GM03348 (cell line): Measurements from ENCODE around the gene MCOLN1.

ENCODE experiments used
- DNase-seq: peaks from one replicate; pipeline ENCODE4 v3.0.0; 2012; ENCODE audit warnings: low spot score

The MCOLN1 gene

GRCh38 chr19:7504684-7505083 is 17.7 kb upstream of the MCOLN1 start:
- DNase-seq = no peak

DNA sequence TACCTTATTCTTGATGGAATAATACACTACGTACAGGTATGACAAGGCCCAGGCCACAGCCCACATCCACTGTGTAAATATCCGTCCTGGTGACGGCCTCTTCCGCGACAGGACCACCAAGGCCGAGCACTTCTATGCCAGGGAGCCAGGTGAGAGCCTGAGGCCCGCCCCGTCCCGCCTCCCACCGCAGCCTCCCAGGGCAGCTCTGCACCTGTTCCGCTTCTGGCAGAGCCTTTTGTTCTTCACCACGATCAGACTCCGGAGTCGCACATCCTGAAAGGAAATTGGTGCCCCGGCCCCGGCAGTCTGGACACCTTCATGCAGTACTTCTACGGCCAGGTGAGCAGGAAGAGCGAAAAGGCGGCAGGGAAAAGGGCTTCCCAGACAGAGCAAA is 17.1 kb upstream of the MCOLN1 start:
- DNase-seq = no peak

- DNase-seq = peak; percentile 74
Measured at GRCh38 chr19:7505682-7506384, 16.6 kb upstream of the MCOLN1 start.

GRCh38 chr19:7506385-7507328 is 15.8 kb upstream of the MCOLN1 start:
- peak; percentile 66 for DNase-seq

DNA sequence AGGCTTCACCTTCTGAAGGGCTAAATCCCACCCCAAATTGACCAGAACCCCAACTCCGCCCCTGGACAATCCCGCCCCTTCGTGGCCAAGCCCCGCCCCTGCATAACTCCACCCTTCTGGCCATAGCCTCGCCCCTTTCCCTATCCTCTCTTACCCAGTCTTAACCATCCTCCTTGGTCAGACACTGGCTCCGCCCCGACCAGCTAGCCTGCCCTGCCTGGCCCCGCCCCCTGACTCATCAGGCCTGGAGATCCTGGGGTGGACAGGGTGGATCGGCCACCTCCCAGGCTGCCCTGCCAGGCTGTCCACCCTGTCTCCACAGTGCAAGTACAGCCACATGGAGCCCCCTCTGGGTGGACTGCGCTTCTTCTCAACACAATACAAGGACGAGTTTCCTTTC is 14.5 kb upstream of the MCOLN1 start:
- peak; percentile 89 for DNase-seq

DNA sequence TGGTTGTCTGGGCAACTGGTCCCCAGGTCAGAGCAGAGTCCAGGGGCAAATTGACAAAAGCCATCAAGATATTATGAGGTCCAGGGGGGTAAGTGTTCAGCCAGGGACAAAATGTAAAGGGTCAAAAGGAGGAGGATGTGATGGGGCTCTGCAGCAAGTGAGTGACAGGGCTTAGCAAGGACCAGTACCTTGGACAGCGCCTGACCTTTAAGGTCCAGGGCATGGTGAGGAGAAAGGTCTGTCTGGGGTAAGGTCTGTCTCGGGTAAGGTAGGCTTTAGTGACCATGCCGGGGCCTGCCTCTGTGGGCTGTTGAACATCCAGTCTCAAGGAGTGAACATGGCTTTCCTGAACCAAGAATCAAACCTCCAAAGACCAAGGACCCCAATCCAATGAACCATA is 12.8 kb upstream of the MCOLN1 start:
- no peak for DNase-seq

DNA sequence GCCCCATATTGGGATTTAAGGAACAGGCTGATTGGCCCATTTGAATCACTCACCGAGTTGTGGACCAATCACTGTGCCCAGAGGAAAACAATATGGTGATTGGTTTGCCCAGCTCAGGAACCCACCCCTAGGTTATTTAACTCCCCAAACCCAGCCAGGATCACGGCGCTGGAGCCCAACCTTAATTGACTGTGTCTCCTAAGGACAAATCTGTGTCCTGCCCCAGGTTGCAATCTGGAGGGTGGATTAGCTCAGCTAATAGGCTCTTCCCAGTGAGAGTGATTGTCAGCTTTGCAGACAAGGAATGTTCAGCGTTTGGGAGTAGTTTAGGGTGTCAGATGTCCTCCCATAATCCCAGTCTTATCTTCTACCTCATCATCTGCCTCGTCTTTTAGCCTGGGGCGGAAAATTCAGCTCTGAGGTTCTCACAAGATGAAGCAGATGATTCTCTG is 10.0 kb upstream of the MCOLN1 start:
- DNase-seq = peak; percentile 18

DNA sequence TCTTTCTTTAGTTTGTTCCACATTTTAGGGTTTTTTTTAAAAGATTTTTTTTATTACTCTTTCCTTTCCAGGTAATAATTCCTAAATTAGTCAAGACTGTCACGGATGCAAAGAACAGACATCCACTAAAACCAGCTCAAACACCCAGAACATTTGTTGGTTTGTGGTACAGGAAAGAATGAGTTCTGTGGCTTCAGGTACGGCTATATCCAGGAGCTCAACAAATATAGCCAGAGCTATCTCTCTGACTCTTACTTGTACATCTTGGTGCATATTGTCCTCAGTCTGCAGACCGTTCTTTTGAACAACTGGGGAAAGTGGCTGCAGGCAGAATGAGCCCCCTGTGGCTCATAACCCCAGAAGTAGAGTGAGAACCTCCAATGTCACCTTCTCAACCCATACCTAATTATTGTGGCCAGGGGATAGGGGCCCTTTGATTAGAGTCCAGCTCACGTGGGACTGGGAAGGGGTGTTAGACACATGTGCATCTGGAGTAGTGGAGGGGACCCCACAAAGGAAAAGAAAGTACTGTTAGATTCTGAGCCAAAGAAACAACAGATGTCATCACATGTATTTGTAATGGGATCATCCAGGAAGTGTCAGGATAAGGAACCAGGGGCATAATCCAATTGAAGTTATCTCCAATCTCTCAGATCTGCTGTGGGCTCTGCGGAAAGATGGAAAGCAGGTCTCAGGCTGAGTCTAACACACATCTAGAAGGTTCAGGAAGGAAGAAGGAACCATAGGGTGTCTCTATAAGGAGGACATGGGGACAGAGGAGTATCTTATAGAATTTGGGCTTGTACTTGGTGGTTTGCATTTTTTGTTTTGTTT is 8.4 kb upstream of the MCOLN1 start:
- DNase-seq = no peak

DNA sequence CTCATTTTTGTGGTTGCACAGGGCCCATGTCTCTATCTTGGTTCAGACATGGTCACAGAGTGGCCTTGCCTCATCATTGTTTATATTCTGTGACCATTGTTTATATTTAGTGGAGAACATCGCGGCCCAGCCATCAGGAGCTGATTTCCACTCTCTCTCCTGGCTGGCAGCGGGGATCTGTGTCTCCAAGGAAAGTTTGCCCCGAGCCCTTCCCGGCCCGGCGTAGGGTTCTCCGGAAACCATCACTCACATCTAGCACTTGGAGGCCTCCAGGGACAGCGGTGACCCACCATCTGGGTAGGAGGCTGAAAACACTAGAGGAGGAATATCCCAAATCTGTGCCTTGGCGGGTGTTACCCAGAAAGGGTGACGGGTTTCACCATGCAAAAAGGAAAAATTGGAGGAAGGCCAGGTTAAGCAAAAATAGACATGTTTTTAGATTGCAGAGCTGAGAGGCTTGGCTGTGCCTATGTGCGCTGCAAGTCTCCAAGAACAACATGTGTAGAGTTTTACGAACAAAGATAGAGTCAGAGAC is 7.2 kb upstream of the MCOLN1 start:
- peak; percentile 17 for DNase-seq

DNA sequence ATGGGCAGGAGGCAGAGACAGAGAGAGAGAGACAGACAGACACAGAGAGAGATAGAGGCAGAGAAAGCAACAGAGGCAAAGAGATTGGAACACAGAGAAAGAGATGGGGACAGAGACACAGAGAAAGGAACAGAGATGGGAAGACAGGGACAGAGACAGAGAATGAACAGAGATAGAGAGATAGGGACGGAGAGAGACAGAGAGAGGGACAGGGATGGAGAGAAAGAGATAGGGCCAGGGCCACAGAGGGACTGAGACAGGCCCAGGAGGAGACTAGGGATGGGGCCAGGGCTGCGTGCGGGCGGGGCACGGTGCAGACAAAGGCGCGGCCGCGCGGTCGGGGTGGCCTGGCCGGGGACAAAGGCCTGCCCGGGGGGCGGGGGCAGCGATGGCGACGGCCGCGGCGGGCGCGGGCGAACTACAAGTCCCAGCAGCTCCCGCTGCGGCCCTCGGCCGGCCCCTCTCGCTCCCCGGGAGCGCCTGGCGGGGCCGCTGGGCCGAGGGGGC is 6.7 kb upstream of the MCOLN1 start, which contains the start of gene ZNF358:
ZNF358 (plus strand) TSS at position 459 of the 507 bp plus-strand sequence. CDS start 3,140 bp downstream, outside the sequence.
- DNase-seq = peak; percentile 95

DNA sequence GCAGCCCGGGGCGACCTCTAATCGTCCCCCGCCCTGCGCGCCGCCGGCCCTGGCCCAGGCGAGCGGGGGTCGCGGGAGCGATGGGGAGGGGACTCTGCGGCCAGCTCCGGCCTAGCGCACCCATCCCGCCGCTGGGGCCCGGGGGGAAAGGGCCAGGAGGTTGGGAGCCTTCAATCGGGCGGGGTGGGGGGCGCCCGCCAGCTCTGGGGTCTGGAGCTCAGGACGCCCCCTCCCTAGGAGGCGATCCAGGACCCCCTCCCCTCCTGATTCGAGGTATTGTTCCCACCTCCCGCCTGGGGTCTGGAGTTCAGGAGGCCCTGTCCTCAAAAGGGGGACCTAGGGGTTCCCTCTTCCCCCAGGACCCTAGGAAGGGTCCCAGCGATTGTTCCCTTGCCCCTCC is 6.1 kb upstream of the MCOLN1 start:
- DNase-seq = peak; percentile 56

DNA sequence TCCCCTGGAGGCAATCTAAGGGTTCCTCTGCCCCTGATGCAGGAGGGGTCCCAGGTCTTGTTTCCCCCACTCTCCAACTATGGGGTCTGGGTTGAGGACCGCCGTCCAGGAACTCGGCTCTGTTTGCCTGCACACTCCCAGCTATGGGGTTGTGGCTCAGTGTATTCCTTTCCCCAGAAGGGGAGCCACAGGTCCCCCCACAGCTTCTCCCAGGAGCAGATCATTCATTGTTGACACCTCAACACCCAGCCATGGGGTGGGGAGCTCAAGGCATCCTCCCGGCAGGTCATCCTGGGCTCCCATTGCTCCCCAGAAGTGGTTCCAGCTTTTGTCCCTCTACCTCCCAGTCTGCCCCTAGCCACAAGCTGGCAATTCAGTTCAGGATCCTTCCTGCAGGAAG is 5.5 kb upstream of the MCOLN1 start:
- peak; percentile 27 for DNase-seq

- no peak for DNase-seq
Measured at GRCh38 chr19:7519361-7520130, 2.9 kb upstream of the MCOLN1 start.

GRCh38 chr19:7520131-7521051 is 2.0 kb upstream of the MCOLN1 start:
- no peak for DNase-seq

DNA sequence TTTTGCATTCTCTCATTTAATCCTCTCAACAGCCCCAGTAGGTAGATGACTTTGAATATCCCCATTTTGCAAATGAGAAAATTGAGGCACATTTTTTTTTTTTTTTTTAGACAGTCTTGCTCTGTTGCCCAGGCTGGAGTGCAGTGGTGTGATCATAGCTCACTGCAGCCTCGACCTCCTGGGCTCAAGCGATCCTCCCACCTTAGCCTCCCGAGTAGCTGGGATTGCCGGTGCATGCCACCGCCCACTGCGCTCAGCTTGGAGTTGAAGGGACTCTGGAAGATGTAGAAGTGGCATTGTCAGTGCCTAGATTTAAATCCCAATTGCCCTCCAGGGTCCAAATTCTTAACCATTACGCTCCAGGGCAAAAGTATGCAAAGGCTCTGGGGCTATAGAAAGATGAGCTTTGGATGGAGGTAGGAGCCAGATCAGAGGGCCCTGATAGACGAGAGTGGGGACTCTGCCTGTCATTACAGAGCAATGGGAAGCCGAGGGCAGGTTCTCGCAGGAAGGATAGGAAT is 813 bp upstream of the MCOLN1 start:
- no peak for DNase-seq

DNA sequence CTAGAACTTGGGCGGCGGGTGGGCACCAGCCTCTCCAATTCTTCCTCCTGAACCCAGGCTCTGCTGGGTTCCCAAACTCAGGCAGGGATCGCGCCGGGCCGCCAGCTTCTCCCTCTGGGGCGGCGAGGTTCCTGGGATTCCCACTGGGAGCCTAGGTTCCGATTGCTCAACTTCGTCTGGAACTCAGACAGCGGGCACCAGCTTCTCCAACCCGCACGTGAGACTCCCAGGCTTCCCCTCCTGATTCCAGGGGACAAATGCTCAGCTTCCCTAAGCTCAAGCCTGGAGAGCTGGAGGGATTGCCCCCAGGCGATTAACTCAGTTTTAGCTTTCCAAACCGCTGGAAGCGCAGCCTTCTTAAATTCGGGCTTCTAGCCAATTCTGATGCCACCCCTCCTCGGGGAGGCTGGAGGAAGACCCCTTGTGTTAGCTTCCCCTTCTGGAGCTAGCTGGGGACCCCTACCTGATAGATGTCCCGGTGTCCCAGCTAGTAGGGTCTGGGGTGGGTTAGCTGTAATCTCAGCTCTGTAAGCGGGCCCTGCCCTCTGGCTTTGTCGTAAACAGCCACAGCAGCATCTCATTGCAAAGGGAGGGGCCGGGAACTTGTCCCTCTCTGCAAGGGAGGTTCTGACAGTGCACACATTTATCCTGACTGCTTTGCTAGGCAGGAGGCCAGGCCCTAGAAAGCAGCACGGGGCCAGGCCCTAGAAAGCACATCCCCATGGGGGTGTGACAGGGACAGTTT is 671 bp downstream of the MCOLN1 start:
- peak; percentile 66 for DNase-seq

- no peak for DNase-seq
Measured at GRCh38 chr19:7524523-7524922, 2.1 kb downstream of the MCOLN1 start.

DNA sequence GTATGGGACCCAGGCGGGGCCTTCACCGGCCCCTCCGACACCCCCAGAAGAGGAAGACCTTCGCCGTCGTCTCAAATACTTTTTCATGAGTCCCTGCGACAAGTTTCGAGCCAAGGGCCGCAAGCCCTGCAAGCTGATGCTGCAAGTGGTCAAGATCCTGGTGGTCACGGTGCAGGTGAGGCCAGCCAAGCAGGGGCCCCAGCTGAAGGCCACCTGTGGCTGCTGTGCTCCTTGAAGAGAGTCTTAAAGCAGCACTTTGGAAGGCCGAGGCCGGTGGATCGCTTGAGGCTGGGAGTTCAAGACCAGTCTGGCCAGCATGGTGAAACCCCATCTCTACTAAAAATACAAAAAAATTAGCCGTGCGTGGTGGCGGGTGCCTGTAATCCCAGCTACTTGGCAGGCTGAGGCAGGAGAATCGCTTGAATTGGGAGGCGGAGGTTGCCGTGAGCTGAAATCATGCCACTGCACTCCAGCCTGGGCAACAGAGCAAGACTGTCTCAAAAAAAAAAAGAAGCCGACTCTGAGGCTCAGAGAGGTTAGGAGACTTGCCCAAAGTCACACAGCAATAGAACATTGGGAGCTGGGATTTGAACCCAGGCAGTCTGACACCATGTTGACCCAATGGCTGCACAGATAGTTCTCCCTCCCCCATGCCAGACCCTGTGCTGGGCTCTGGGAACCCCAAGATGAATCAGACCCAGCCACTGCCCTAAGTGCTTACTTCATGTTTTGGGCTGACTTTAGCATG is 2.7 kb downstream of the MCOLN1 start:
- DNase-seq = no peak
